GM23338 (cell line): ENCODE data around the gene RAB6A. TPM values are rescaled to one million over a fixed set of nuclear protein-coding genes. Genes with fewer than 3 reads are reported as not detected.

Experiments used
- ATAC-seq: fragments of 200-7000 bp; cut with Tn5 transposase; 3 replicates; pipeline ENCODE4 v1.9.1; 2020
- DNase-seq: peaks from one replicate; pipeline ENCODE4 v3.0.0-alpha.2; 2015; ENCODE audit warnings: low spot score
- H2AFZ ChIP-seq: fragments of 200-600 bp; sonication (generic); 2 replicates; pipeline ENCODE4 v1.8.0; 2016; ENCODE audit warnings: antibody characterized with exemption, mild to moderate bottlenecking, moderate library complexity
- H3F3A ChIP-seq: fragments of 200-600 bp; sonication (generic); replicated peaks from 2 replicates; pipeline ENCODE4 v1.8.0; 2017; ENCODE audit warnings: antibody characterized with exemption, mixed run types, low read depth
- H3K27ac ChIP-seq: fragments of 200-600 bp; sonication (generic); 2 replicates; pipeline ENCODE4 v1.6.1; 2016; ENCODE audit warnings: low read depth
- H3K27me3 ChIP-seq: fragments of 200-600 bp; sonication (generic); 2 replicates; pipeline ENCODE4 v1.8.0; 2016; ENCODE audit warnings: mild to moderate bottlenecking, mixed run types, moderate library complexity; ENCODE audit not compliant: insufficient read depth
- H3K36me3 ChIP-seq: fragments of 200-600 bp; sonication (generic); 2 replicates; pipeline ENCODE4 v1.8.0; 2016; ENCODE audit warnings: mild to moderate bottlenecking; ENCODE audit not compliant: insufficient read depth
- H3K4me1 ChIP-seq: fragments of 200-600 bp; sonication (generic); 2 replicates; pipeline ENCODE4 v1.8.0; 2016; ENCODE audit warnings: mild to moderate bottlenecking, moderate library complexity; ENCODE audit not compliant: insufficient read depth
- H3K4me2 ChIP-seq: fragments of 200-600 bp; sonication (generic); 2 replicates; pipeline ENCODE4 v1.7.1; 2017; ENCODE audit warnings: mixed run types
- H3K4me3 ChIP-seq: fragments of 200-600 bp; sonication (generic); 2 replicates; pipeline ENCODE4 v1.6.1; 2016; ENCODE audit warnings: mixed run types
- H3K79me2 ChIP-seq: fragments of 200-600 bp; sonication (generic); replicated peaks from 2 replicates; pipeline ENCODE4 v1.8.0; 2017; ENCODE audit warnings: mild to moderate bottlenecking; ENCODE audit not compliant: insufficient read depth
- H3K9me2 ChIP-seq: fragments of 200-600 bp; sonication (generic); 2 replicates; pipeline ENCODE4 v1.8.0; 2017; ENCODE audit not compliant: insufficient read depth
- H4K20me1 ChIP-seq: fragments of 200-600 bp; sonication (generic); replicated peaks from 2 replicates; pipeline ENCODE4 v1.8.0; 2017; ENCODE audit warnings: mild to moderate bottlenecking; ENCODE audit not compliant: insufficient read depth
- H3K27ac Mint-ChIP-seq: 2 replicates; pipeline ENCODE4 v1.8.0; 2020; ENCODE audit warnings: inconsistent platforms, mild to moderate bottlenecking, moderate library complexity, mixed read lengths
- H3K27me3 Mint-ChIP-seq: 3 replicates; pipeline ENCODE4 v1.8.0; 2022; ENCODE audit warnings: low read depth, mild to moderate bottlenecking, moderate library complexity, mixed read lengths, inconsistent platforms; ENCODE audit not compliant: insufficient read depth, poor library complexity
- H3K36me3 Mint-ChIP-seq: 3 replicates; pipeline ENCODE4 v1.8.0; 2021; ENCODE audit warnings: low read depth, mild to moderate bottlenecking, inconsistent platforms, moderate library complexity, mixed read lengths
- H3K4me1 Mint-ChIP-seq: 3 replicates; pipeline ENCODE4 v1.8.0; 2020; ENCODE audit warnings: mild to moderate bottlenecking, inconsistent platforms, mixed read lengths
- H3K4me3 Mint-ChIP-seq: 3 replicates; pipeline ENCODE4 v1.8.0; 2021; ENCODE audit warnings: moderate library complexity, mild to moderate bottlenecking, inconsistent platforms, mixed read lengths
- H3K9me3 Mint-ChIP-seq: 3 replicates; pipeline ENCODE4 v1.8.0; 2020; ENCODE audit warnings: moderate library complexity, mild to moderate bottlenecking, inconsistent platforms, mixed read lengths
- CTCF ChIP-seq, 2 experiments: fragments of 200-600 bp in 1 of 2; sonication (generic) in 1 of 2; conservative IDR thresholded peaks; 2 replicates each; pipeline versions ENCODE4 v1.5.1 to v1.6.1; 2016 to 2017; ENCODE audit warnings: antibody characterized with exemption in 2 of 2, low read depth in 2 of 2, mild to moderate bottlenecking in 2 of 2, moderate library complexity in 1 of 2
- JUNB ChIP-seq: IDR thresholded peaks from one replicate; pipeline ENCODE4 v1.6.1; 2016; ENCODE audit warnings: antibody characterized with exemption; ENCODE audit not compliant: unreplicated experiment
- NANOG ChIP-seq: IDR thresholded peaks from 2 replicates; pipeline ENCODE4 v1.6.1; 2016; ENCODE audit warnings: antibody characterized with exemption, borderline replicate concordance
- REST ChIP-seq: IDR thresholded peaks from one replicate; pipeline ENCODE4 v1.6.1; 2018; ENCODE audit warnings: antibody characterized with exemption; ENCODE audit not compliant: unreplicated experiment
- STAT1 ChIP-seq: IDR thresholded peaks from one replicate; pipeline ENCODE4 v1.6.1; 2016; ENCODE audit warnings: antibody characterized with exemption; ENCODE audit not compliant: unreplicated experiment
- ZNF114 ChIP-seq: fragments of 250-450 bp; sonication (Bioruptor Pico); IDR thresholded peaks from 2 replicates; pipeline ENCODE4 v1.5.0; 2020; ENCODE audit warnings: mild to moderate bottlenecking, moderate library complexity
- ZNF331 ChIP-seq: fragments of 250-450 bp; sonication (Bioruptor Pico); IDR thresholded peaks from 2 replicates; pipeline ENCODE4 v1.5.0; 2020; ENCODE audit warnings: low read depth, mild to moderate bottlenecking, moderate library complexity
- ZNF462 ChIP-seq: fragments of 250-450 bp; sonication (Bioruptor Pico); IDR thresholded peaks from 2 replicates; pipeline ENCODE4 v1.5.0; 2020; ENCODE audit warnings: mild to moderate bottlenecking, moderate library complexity
- polyA plus RNA-seq: library from polyadenylated mRNA; unstranded; fragments of >200 nt; fragmentation: Nextera tagmentation; extraction: Ambion mirVana; gene quantifications from 2 replicates; pipeline ENCODE4 v1.2.1, GENCODE V29; 2016
- total RNA-seq: library from RNA; depleted of rRNA; stranded (reverse); fragments of >200 nt; shearing (Covaris generic); gene quantifications from 2 replicates; pipeline ENCODE4 v1.2.3, GENCODE V29; 2014

The RAB6A gene
- total and polyA plus RNA-seq, 2 experiments from 2014 or later, result 61.1 to 127 TPM

- TF ChIP-seq CTCF (conservative IDR thresholded peaks at IDR 0.05; ENCODE audit: low read depth in 2 of 2) (no peak), ZNF462 (CRISPR knock-in tag) (no peak), ZNF331 (no peak), STAT1 (no peak)
Observed at GRCh38 chr11:73660497-73661034, 100.3 kb downstream of the RAB6A start (continued).

- no peak overlapping the region for H3K27ac Mint-ChIP-seq
- H3K27ac ChIP-seq, result no peak overlapping the region
- H3K27me3 Mint-ChIP-seq, result peaks cover 33% of the 10 kb centered on the region
Observed at GRCh38 chr11:73659961-73660360, 100.9 kb downstream of the RAB6A start.

More at GRCh38 chr11:73659961-73660360, 100.9 kb downstream of the RAB6A start:
- Histone ChIP-seq H3K27me3 (peaks cover 36% of the 10 kb centered on the region), H3K4me1 (peaks cover 14% of the 10 kb centered on the region; the same call in 1 of the 2 replicates), H3K36me3 (no peaks in the 10 kb centered on the region), H2AFZ (no peak overlapping the region), H3K9me2 (peaks cover 6% of the 10 kb centered on the region; the same call in 1 of the 2 replicates), H3K79me2 (no peaks in the 10 kb centered on the region), H4K20me1 (no peaks in the 10 kb centered on the region; the same call in 1 of the 2 replicates), H3K4me3 (no peak overlapping the region), H3F3A (peaks cover 4% of the 10 kb centered on the region), H3K4me2 (no peak overlapping the region; the same call in 1 of the 2 replicates)
- DNase-seq, result no peak
- H3K4me3 Mint-ChIP-seq, result no peak overlapping the region
- no peaks in the 10 kb centered on the region for H3K9me3 Mint-ChIP-seq
- peaks cover 12% of the 10 kb centered on the region for H3K4me1 Mint-ChIP-seq
- no peaks in the 10 kb centered on the region for H3K36me3 Mint-ChIP-seq
- no peak for ATAC-seq
- no peak for TF ChIP-seq REST
- TF ChIP-seq JUNB, result no peak
- TF ChIP-seq NANOG, result no peak
- TF ChIP-seq STAT1, result no peak
- no peak for TF ChIP-seq CTCF (conservative IDR thresholded peaks at IDR 0.05; ENCODE audit: low read depth in 2 of 2)
- TF ChIP-seq ZNF114 (CRISPR knock-in tag), result no peak
